Endodermal cell (in vitro differentiated cells): ENCODE data around the gene EYA2. TPM values are rescaled to one million over a fixed set of nuclear protein-coding genes. Genes with fewer than 3 reads are reported as not detected.

Experiments
- DNase-seq: peaks from one replicate; pipeline ENCODE4 v3.0.0-alpha.2; 2017
- H3K27ac ChIP-seq: 2 replicates; pipeline ENCODE4 v1.5.1; 2013; ENCODE audit warnings: mild to moderate bottlenecking, low read depth, low read length, moderate library complexity
- H3K27me3 ChIP-seq: 2 replicates; pipeline ENCODE4 v1.6.1; 2013; ENCODE audit warnings: mild to moderate bottlenecking, low read length, moderate library complexity; ENCODE audit not compliant: insufficient read depth, control insufficient read depth, poor library complexity, severe bottlenecking
- H3K36me3 ChIP-seq: 2 replicates; pipeline ENCODE4 v1.7.0; 2013; ENCODE audit warnings: mild to moderate bottlenecking, low read length, moderate library complexity; ENCODE audit not compliant: control insufficient read depth, insufficient read depth
- H3K4me1 ChIP-seq: one replicate; pipeline ENCODE4 v1.7.0; 2013; ENCODE audit warnings: low read length; ENCODE audit not compliant: control insufficient read depth, insufficient read depth
- H3K4me3 ChIP-seq: 2 replicates; pipeline ENCODE4 v1.5.1; 2013; ENCODE audit warnings: mild to moderate bottlenecking, low read length, moderate library complexity
- H3K9ac ChIP-seq: 2 replicates; pipeline ENCODE4 v1.6.1; 2013; ENCODE audit warnings: mild to moderate bottlenecking, low read length, moderate library complexity; ENCODE audit not compliant: poor library complexity, severe bottlenecking; ENCODE audit errors: extremely low read depth
- H3K9me3 ChIP-seq: 2 replicates; pipeline ENCODE4 v1.6.1; 2013; ENCODE audit warnings: mild to moderate bottlenecking, low read length, moderate library complexity; ENCODE audit not compliant: control insufficient read depth
- H3K27ac Mint-ChIP-seq: 2 replicates; pipeline ENCODE4 v1.8.0; 2020; ENCODE audit warnings: mixed read lengths
- H3K27me3 Mint-ChIP-seq: 2 replicates; pipeline ENCODE4 v1.8.0; 2021; ENCODE audit warnings: mild to moderate bottlenecking, mixed read lengths; ENCODE audit not compliant: insufficient read depth
- H3K36me3 Mint-ChIP-seq: 2 replicates; pipeline ENCODE4 v1.8.0; 2020; ENCODE audit warnings: low read depth, mixed read lengths
- H3K4me1 Mint-ChIP-seq: 2 replicates; pipeline ENCODE4 v1.8.0; 2020; ENCODE audit warnings: mixed read lengths
- H3K4me3 Mint-ChIP-seq: 2 replicates; pipeline ENCODE4 v1.8.0; 2020; ENCODE audit warnings: mild to moderate bottlenecking, moderate library complexity, mixed read lengths
- H3K9me3 Mint-ChIP-seq: 2 replicates; pipeline ENCODE4 v1.8.0; 2020; ENCODE audit warnings: mild to moderate bottlenecking, mixed read lengths
- WGBS, 2 experiments: methylation state at CpG; one replicate each; pipeline versions ENCODE4 v1.1.5 to v1.1.7; 2013; ENCODE audit warnings: missing lambda C conversion rate in 2 of 2, mixed read lengths in 1 of 2; ENCODE audit not compliant: insufficient coverage in 1 of 2, insufficient read length in 1 of 2; 5-methylcytosine and 5-hydroxymethylcytosine counted together
- total RNA-seq, 2 donors: library from RNA; stranded (reverse); fragmentation: NEBNext Ultra II Directional in 1 of 2; extraction: Animal tissue kit (Norgen Biotek cat#: 25700) in 1 of 2; gene quantifications; 2 replicates in 1 of 2; 3 replicates in 1 of 2; pipeline ENCODE4 v1.2.1, GENCODE V29; 2021
- TF ChIP-seq, protein P1 (sequence below): fragments of 200-600 bp; sonication (generic); conservative IDR thresholded peaks from 2 replicates; pipeline ENCODE4 v1.5.0; 2021; ENCODE audit warnings: antibody characterized with exemption, mild to moderate bottlenecking

Gene EYA2
- total RNA-seq, 2 donors from 2014 or later = 9.1 to 18.0 TPM

DNA sequence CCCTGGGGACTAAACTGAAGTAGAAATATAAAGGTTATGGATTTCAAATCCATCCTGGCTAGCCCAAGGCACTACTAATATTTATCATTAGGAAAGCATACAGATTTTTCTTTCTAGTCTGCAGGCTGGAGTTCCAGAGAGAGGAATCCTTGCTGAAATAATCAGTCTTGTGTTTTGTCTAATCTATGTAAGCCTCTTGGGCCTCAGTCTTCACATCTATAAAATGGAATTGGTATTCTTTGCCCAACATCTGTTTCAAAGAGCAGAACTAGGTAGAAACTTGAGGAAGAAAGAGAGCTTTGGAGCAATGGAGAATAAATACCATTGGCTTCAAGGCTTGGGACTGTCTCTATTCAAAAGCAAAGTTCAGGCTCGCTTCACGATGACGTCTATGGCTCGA, 249.8 kb downstream of the EYA2 start:
- WGBS, 2 experiments = 91 to 97% methylated on average over 4 of the region's 4 CpGs

DNA sequence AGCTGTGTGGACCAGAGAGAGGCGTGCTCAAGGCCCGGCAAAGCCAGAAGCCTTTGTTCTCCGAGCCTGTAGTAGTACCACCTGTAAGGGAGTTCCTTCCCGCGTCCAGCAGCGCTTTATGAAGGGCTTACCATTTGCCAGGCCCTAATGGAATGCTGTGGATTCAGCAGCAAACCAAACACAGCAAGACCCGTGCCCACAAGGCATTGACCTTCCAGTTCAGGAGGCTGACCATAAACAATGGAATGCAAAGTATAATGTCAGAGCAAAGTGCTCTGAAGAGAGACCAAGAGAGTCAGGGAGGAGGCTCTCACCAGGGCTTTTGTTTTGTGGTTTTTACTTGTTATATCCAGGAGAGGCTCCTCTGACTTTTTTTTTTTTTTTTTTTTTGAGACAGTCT, 252.0 kb downstream of the EYA2 start:
- H3K4me3 ChIP-seq = no peak overlapping the region
- H3K9ac ChIP-seq = no peak overlapping the region
- peaks cover 2% of the 10 kb centered on the region for H3K9me3 ChIP-seq
- peaks cover 16% of the 10 kb centered on the region for H3K36me3 Mint-ChIP-seq
- 88 to 89% methylated on average over 7 of the region's 7 CpGs for WGBS, 2 experiments
- H3K4me3 Mint-ChIP-seq = no peak overlapping the region
- H3K27me3 Mint-ChIP-seq = no peaks in the 10 kb centered on the region
- DNase-seq = no peak
- TF ChIP-seq, protein P1, sequence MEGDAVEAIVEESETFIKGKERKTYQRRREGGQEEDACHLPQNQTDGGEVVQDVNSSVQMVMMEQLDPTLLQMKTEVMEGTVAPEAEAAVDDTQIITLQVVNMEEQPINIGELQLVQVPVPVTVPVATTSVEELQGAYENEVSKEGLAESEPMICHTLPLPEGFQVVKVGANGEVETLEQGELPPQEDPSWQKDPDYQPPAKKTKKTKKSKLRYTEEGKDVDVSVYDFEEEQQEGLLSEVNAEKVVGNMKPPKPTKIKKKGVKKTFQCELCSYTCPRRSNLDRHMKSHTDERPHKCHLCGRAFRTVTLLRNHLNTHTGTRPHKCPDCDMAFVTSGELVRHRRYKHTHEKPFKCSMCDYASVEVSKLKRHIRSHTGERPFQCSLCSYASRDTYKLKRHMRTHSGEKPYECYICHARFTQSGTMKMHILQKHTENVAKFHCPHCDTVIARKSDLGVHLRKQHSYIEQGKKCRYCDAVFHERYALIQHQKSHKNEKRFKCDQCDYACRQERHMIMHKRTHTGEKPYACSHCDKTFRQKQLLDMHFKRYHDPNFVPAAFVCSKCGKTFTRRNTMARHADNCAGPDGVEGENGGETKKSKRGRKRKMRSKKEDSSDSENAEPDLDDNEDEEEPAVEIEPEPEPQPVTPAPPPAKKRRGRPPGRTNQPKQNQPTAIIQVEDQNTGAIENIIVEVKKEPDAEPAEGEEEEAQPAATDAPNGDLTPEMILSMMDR = no peak
- peak overlapping the region; percentile 13 for H3K27ac ChIP-seq
- H3K27me3 ChIP-seq = no peaks in the 10 kb centered on the region
- no peaks in the 10 kb centered on the region for H3K4me1 Mint-ChIP-seq
- no peak overlapping the region for H3K27ac Mint-ChIP-seq
- peaks cover 16% of the 10 kb centered on the region for H3K36me3 ChIP-seq
- peaks cover 3% of the 10 kb centered on the region for H3K9me3 Mint-ChIP-seq
- no peaks in the 10 kb centered on the region for H3K4me1 ChIP-seq

More for the DNA sequence above, 249.8 kb downstream of the EYA2 start:
- H3K4me3 Mint-ChIP-seq = no peak overlapping the region
- no peak overlapping the region for H3K27ac Mint-ChIP-seq
- peaks cover 16% of the 10 kb centered on the region for H3K9me3 Mint-ChIP-seq
- no peaks in the 10 kb centered on the region for H3K27me3 ChIP-seq
- peaks cover 6% of the 10 kb centered on the region for H3K4me1 Mint-ChIP-seq
- H3K9me3 ChIP-seq = peaks cover 15% of the 10 kb centered on the region
- peaks cover 18% of the 10 kb centered on the region for H3K36me3 Mint-ChIP-seq
- H3K27me3 Mint-ChIP-seq = no peaks in the 10 kb centered on the region
- peaks cover 26% of the 10 kb centered on the region for H3K36me3 ChIP-seq
- H3K4me3 ChIP-seq = no peak overlapping the region
- H3K4me1 ChIP-seq = no peaks in the 10 kb centered on the region
- DNase-seq = no peak
- TF ChIP-seq, protein P1 = no peak
- H3K9ac ChIP-seq = no peak overlapping the region
- no peak overlapping the region for H3K27ac ChIP-seq

DNA sequence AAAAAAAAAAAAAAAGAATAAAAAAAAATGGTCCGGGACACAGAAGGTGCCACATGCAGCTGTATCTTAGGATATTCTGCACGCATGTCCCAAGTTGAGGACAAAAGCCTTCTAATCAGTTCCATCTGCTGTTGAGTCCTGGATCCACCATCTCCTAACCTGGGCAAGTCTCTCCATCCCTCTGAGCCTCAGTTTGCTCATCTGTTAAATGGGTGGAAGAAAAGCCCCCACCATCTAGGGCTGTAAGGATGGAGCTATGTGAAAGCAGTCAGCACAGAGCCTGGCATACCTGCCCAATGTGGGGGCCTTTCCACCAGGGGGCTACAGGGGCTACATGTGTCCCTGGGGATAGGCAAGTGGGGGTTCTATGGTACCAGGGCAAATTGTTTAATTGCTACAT, 253.4 kb downstream of the EYA2 start:
- peaks cover 2% of the 10 kb centered on the region for H3K4me1 Mint-ChIP-seq

More for the DNA sequence above, 253.4 kb downstream of the EYA2 start:
- TF ChIP-seq, protein P1 = peak; percentile 27
- H3K9me3 Mint-ChIP-seq = no peaks in the 10 kb centered on the region
- no peak overlapping the region for H3K4me3 ChIP-seq
- no peak overlapping the region for H3K9ac ChIP-seq
- H3K36me3 ChIP-seq = peaks cover 18% of the 10 kb centered on the region
- DNase-seq = no peak
- peaks cover 13% of the 10 kb centered on the region for H3K36me3 Mint-ChIP-seq
- H3K27me3 Mint-ChIP-seq = peaks cover 2% of the 10 kb centered on the region
- no peak overlapping the region for H3K27ac Mint-ChIP-seq
- H3K4me1 ChIP-seq = no peaks in the 10 kb centered on the region
- no peaks in the 10 kb centered on the region for H3K27me3 ChIP-seq
- no peak overlapping the region for H3K4me3 Mint-ChIP-seq
- H3K27ac ChIP-seq = no peak overlapping the region
- 94 to 98% methylated on average over 2 of the region's 2 CpGs for WGBS, 2 experiments
- no peaks in the 10 kb centered on the region for H3K9me3 ChIP-seq
